Ishikawa (cell line): ENCODE data around the gene MS4A15.

ENCODE experiments used
- CEBPB ChIP-seq: IDR thresholded peaks from 2 replicates; pipeline ENCODE4 v1.6.1; 2012
- CREB1 ChIP-seq: IDR thresholded peaks from 2 replicates; pipeline ENCODE4 v1.6.1; 2012; ENCODE audit warnings: low read depth
- EGR1 ChIP-seq: IDR thresholded peaks from 2 replicates; pipeline ENCODE4 v1.6.1; 2012
- EP300 ChIP-seq: IDR thresholded peaks from 2 replicates; pipeline ENCODE4 v1.6.1; 2012; ENCODE audit warnings: borderline replicate concordance
- FOXM1 ChIP-seq: IDR thresholded peaks from 2 replicates; pipeline ENCODE4 v1.6.1; 2012; ENCODE audit warnings: low read depth, borderline replicate concordance
- RAD21 ChIP-seq: IDR thresholded peaks from 2 replicates; pipeline ENCODE4 v1.6.1; 2012; ENCODE audit warnings: low read depth
- TAF1 ChIP-seq: IDR thresholded peaks from 2 replicates; pipeline ENCODE4 v1.6.1; 2012; ENCODE audit warnings: low read depth, mild to moderate bottlenecking
- TCF12 ChIP-seq: IDR thresholded peaks from 2 replicates; pipeline ENCODE4 v1.6.1; 2012; ENCODE audit warnings: low read depth
- YY1 ChIP-seq: IDR thresholded peaks from 2 replicates; pipeline ENCODE4 v1.6.1; 2012; ENCODE audit warnings: low read depth
- ZBTB7A ChIP-seq: IDR thresholded peaks from 2 replicates; pipeline ENCODE4 v1.6.1; 2012; ENCODE audit warnings: low read depth
- TF ChIP-seq, protein P1 (sequence below): IDR thresholded peaks from 2 replicates; pipeline ENCODE4 v1.6.1; 2012; ENCODE audit warnings: low read depth, mild to moderate bottlenecking
- TF ChIP-seq, protein P2 (sequence below): IDR thresholded peaks from 2 replicates; pipeline ENCODE4 v1.6.1; 2012
- TF ChIP-seq, protein P3 (sequence below): IDR thresholded peaks from 2 replicates; pipeline ENCODE4 v1.6.1; 2012

- no peak for TF ChIP-seq TAF1
- TF ChIP-seq, protein P1, sequence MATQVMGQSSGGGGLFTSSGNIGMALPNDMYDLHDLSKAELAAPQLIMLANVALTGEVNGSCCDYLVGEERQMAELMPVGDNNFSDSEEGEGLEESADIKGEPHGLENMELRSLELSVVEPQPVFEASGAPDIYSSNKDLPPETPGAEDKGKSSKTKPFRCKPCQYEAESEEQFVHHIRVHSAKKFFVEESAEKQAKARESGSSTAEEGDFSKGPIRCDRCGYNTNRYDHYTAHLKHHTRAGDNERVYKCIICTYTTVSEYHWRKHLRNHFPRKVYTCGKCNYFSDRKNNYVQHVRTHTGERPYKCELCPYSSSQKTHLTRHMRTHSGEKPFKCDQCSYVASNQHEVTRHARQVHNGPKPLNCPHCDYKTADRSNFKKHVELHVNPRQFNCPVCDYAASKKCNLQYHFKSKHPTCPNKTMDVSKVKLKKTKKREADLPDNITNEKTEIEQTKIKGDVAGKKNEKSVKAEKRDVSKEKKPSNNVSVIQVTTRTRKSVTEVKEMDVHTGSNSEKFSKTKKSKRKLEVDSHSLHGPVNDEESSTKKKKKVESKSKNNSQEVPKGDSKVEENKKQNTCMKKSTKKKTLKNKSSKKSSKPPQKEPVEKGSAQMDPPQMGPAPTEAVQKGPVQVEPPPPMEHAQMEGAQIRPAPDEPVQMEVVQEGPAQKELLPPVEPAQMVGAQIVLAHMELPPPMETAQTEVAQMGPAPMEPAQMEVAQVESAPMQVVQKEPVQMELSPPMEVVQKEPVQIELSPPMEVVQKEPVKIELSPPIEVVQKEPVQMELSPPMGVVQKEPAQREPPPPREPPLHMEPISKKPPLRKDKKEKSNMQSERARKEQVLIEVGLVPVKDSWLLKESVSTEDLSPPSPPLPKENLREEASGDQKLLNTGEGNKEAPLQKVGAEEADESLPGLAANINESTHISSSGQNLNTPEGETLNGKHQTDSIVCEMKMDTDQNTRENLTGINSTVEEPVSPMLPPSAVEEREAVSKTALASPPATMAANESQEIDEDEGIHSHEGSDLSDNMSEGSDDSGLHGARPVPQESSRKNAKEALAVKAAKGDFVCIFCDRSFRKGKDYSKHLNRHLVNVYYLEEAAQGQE: no peak
- no peak for TF ChIP-seq EP300
- no peak for TF ChIP-seq ZBTB7A
- no peak for TF ChIP-seq CREB1
- TF ChIP-seq, protein P2, sequence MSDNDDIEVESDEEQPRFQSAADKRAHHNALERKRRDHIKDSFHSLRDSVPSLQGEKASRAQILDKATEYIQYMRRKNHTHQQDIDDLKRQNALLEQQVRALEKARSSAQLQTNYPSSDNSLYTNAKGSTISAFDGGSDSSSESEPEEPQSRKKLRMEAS: no peak
- TF ChIP-seq FOXM1: no peak
- TF ChIP-seq EGR1: no peak
- no peak for TF ChIP-seq CEBPB
- no peak for TF ChIP-seq RAD21
- TF ChIP-seq, protein P3, sequence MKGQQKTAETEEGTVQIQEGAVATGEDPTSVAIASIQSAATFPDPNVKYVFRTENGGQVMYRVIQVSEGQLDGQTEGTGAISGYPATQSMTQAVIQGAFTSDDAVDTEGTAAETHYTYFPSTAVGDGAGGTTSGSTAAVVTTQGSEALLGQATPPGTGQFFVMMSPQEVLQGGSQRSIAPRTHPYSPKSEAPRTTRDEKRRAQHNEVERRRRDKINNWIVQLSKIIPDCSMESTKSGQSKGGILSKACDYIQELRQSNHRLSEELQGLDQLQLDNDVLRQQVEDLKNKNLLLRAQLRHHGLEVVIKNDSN: no peak
- TF ChIP-seq YY1: no peak
- no peak for TF ChIP-seq TCF12
Observed at GRCh38 chr11:60791153-60791933, 34.7 kb downstream of the MS4A15 start.
